Endodermal cell (in vitro differentiated cells): ENCODE results near the gene CEP128. TPM values are rescaled to one million over a fixed set of nuclear protein-coding genes. Genes with fewer than 3 reads are reported as not detected.
A peak's percentile ranks its signal among the peaks of the same experiment; 100 is the strongest.

Experiments used
- DNase-seq: peaks from one replicate; pipeline ENCODE4 v3.0.0-alpha.2; 2017
- H3K27ac ChIP-seq: 2 replicates; pipeline ENCODE4 v1.5.1; 2013; ENCODE audit warnings: mild to moderate bottlenecking, low read depth, low read length, moderate library complexity
- H3K27me3 ChIP-seq: 2 replicates; pipeline ENCODE4 v1.6.1; 2013; ENCODE audit warnings: mild to moderate bottlenecking, low read length, moderate library complexity; ENCODE audit not compliant: insufficient read depth, control insufficient read depth, poor library complexity, severe bottlenecking
- H3K36me3 ChIP-seq: 2 replicates; pipeline ENCODE4 v1.7.0; 2013; ENCODE audit warnings: mild to moderate bottlenecking, low read length, moderate library complexity; ENCODE audit not compliant: control insufficient read depth, insufficient read depth
- H3K4me1 ChIP-seq: one replicate; pipeline ENCODE4 v1.7.0; 2013; ENCODE audit warnings: low read length; ENCODE audit not compliant: control insufficient read depth, insufficient read depth
- H3K4me3 ChIP-seq: 2 replicates; pipeline ENCODE4 v1.5.1; 2013; ENCODE audit warnings: mild to moderate bottlenecking, low read length, moderate library complexity
- H3K9ac ChIP-seq: 2 replicates; pipeline ENCODE4 v1.6.1; 2013; ENCODE audit warnings: mild to moderate bottlenecking, low read length, moderate library complexity; ENCODE audit not compliant: poor library complexity, severe bottlenecking; ENCODE audit errors: extremely low read depth
- H3K9me3 ChIP-seq: 2 replicates; pipeline ENCODE4 v1.6.1; 2013; ENCODE audit warnings: mild to moderate bottlenecking, low read length, moderate library complexity; ENCODE audit not compliant: control insufficient read depth
- H3K27ac Mint-ChIP-seq: 2 replicates; pipeline ENCODE4 v1.8.0; 2020; ENCODE audit warnings: mixed read lengths
- H3K27me3 Mint-ChIP-seq: 2 replicates; pipeline ENCODE4 v1.8.0; 2021; ENCODE audit warnings: mild to moderate bottlenecking, mixed read lengths; ENCODE audit not compliant: insufficient read depth
- H3K36me3 Mint-ChIP-seq: 2 replicates; pipeline ENCODE4 v1.8.0; 2020; ENCODE audit warnings: low read depth, mixed read lengths
- H3K4me1 Mint-ChIP-seq: 2 replicates; pipeline ENCODE4 v1.8.0; 2020; ENCODE audit warnings: mixed read lengths
- H3K4me3 Mint-ChIP-seq: 2 replicates; pipeline ENCODE4 v1.8.0; 2020; ENCODE audit warnings: mild to moderate bottlenecking, moderate library complexity, mixed read lengths
- H3K9me3 Mint-ChIP-seq: 2 replicates; pipeline ENCODE4 v1.8.0; 2020; ENCODE audit warnings: mild to moderate bottlenecking, mixed read lengths
- CTCF ChIP-seq: fragments of 200-600 bp; sonication (generic); conservative IDR thresholded peaks from 2 replicates; pipeline ENCODE4 v1.5.0; 2021; ENCODE audit warnings: antibody characterized with exemption, mild to moderate bottlenecking
- WGBS, 2 experiments: methylation state at CpG; one replicate each; pipeline versions ENCODE4 v1.1.5 to v1.1.7; 2013; ENCODE audit warnings: missing lambda C conversion rate in 2 of 2, mixed read lengths in 1 of 2; ENCODE audit not compliant: insufficient coverage in 1 of 2, insufficient read length in 1 of 2; 5-methylcytosine and 5-hydroxymethylcytosine counted together
- total RNA-seq, 2 donors: library from RNA; stranded (reverse); fragmentation: NEBNext Ultra II Directional in 1 of 2; extraction: Animal tissue kit (Norgen Biotek cat#: 25700) in 1 of 2; gene quantifications; 2 replicates in 1 of 2; 3 replicates in 1 of 2; pipeline ENCODE4 v1.2.1, GENCODE V29; 2021

Gene CEP128
- total RNA-seq, 2 donors from 2014 or later = 21.6 to 29.0 TPM

- peaks cover 15% of the 10 kb centered on the region for H3K27me3 ChIP-seq
- Mint-ChIP-seq H3K36me3 (no peaks in the 10 kb centered on the region), H3K27me3 (peaks cover 23% of the 10 kb centered on the region), H3K9me3 (peaks cover 11% of the 10 kb centered on the region), H3K27ac (no peak overlapping the region), H3K4me1 (peaks cover 21% of the 10 kb centered on the region), H3K4me3 (no peak overlapping the region)
- no peak overlapping the region for H3K9ac ChIP-seq
- peak; percentile 70 for TF ChIP-seq CTCF
- H3K36me3 ChIP-seq = no peaks in the 10 kb centered on the region
- no peak overlapping the region for H3K27ac ChIP-seq
- DNase-seq = no peak
- H3K4me3 ChIP-seq = no peak overlapping the region
- peaks cover 5% of the 10 kb centered on the region for H3K4me1 ChIP-seq
- 77 to 80% methylated on average over 1 to 3 of the region's 3 CpGs for WGBS, 2 experiments
- peaks cover 9% of the 10 kb centered on the region for H3K9me3 ChIP-seq
Measured at GRCh38 chr14:80587096-80587724, 354.3 kb downstream of the CEP128 start.

GRCh38 chr14:80586131-80586530 lies 355.4 kb downstream of the CEP128 start:
- no peak for TF ChIP-seq CTCF
- no peaks in the 10 kb centered on the region for H3K36me3 ChIP-seq
- WGBS, 2 experiments = 42 to 63% methylated on average over 1 of the region's 1 CpG
- H3K27ac ChIP-seq = no peak overlapping the region
- H3K9me3 Mint-ChIP-seq = peaks cover 6% of the 10 kb centered on the region
- no peaks in the 10 kb centered on the region for H3K36me3 Mint-ChIP-seq
- peaks cover 32% of the 10 kb centered on the region for H3K27me3 Mint-ChIP-seq
- peaks cover 21% of the 10 kb centered on the region for H3K4me1 Mint-ChIP-seq
- DNase-seq = peak; percentile 70
- no peak overlapping the region for H3K4me3 ChIP-seq
- no peak overlapping the region for H3K27ac Mint-ChIP-seq
- H3K4me1 ChIP-seq = peaks cover 5% of the 10 kb centered on the region
- H3K9ac ChIP-seq = no peak overlapping the region
- peaks cover 26% of the 10 kb centered on the region for H3K27me3 ChIP-seq
- H3K9me3 ChIP-seq = peaks cover 9% of the 10 kb centered on the region
- no peak overlapping the region for H3K4me3 Mint-ChIP-seq

GRCh38 chr14:80585506-80585835 lies 356.1 kb downstream of the CEP128 start:
- no peak for DNase-seq
- no peak overlapping the region for H3K4me3 Mint-ChIP-seq
- H3K4me1 Mint-ChIP-seq = peaks cover 21% of the 10 kb centered on the region
- H3K9me3 Mint-ChIP-seq = peaks cover 2% of the 10 kb centered on the region
- peak overlapping the region; percentile 36 for H3K4me3 ChIP-seq
- TF ChIP-seq CTCF = no peak
- H3K36me3 ChIP-seq = no peaks in the 10 kb centered on the region
- WGBS, 2 experiments = no CpG with 5 or more reads among the region's 1 CpG
- H3K27ac Mint-ChIP-seq = no peak overlapping the region
- no peak overlapping the region for H3K9ac ChIP-seq
- H3K36me3 Mint-ChIP-seq = no peaks in the 10 kb centered on the region
- peaks cover 5% of the 10 kb centered on the region for H3K4me1 ChIP-seq
- peaks cover 31% of the 10 kb centered on the region for H3K27me3 ChIP-seq
- H3K27me3 Mint-ChIP-seq = peaks cover 34% of the 10 kb centered on the region
- no peak overlapping the region for H3K27ac ChIP-seq
- peaks cover 7% of the 10 kb centered on the region for H3K9me3 ChIP-seq
